MG63 (cell line): Measurements from ENCODE around the gene SPNS1. TPM values are rescaled to one million over a fixed set of nuclear protein-coding genes. Genes with fewer than 3 reads are reported as not detected.

Experiments
- DNase-seq: peaks from one replicate; pipeline ENCODE4 v3.0.0-alpha.2; 2020
- H3K27me3 ChIP-seq: fragments of 250-450 bp; sonication (Bioruptor Pico); 2 replicates; pipeline ENCODE4 v1.5.1; 2020; ENCODE audit warnings: mild to moderate bottlenecking, moderate library complexity
- H3K36me3 ChIP-seq: fragments of 250-450 bp; sonication (Bioruptor Pico); 2 replicates; pipeline ENCODE4 v1.5.1; 2020; ENCODE audit warnings: mild to moderate bottlenecking, moderate library complexity
- H3K4me3 ChIP-seq: fragments of 250-450 bp; sonication (Bioruptor Pico); 2 replicates; pipeline ENCODE4 v1.5.1; 2020; ENCODE audit warnings: mild to moderate bottlenecking, moderate library complexity
- H3K9me3 ChIP-seq: fragments of 250-450 bp; sonication (Bioruptor Pico); 2 replicates; pipeline ENCODE4 v1.5.1; 2020; ENCODE audit warnings: mild to moderate bottlenecking, moderate library complexity
- total RNA-seq: library from RNA; depleted of rRNA; stranded (reverse); fragments of >200 nt; shearing (Covaris generic); gene quantifications from 2 replicates; pipeline ENCODE4 v1.2.3, GENCODE V29; 2014; ENCODE audit warnings: low replicate concordance

The SPNS1 gene
- total RNA-seq, 1 experiment from 2014 or later = 37.5 TPM

- peak; percentile 79 for DNase-seq
- H3K27me3 ChIP-seq = no peaks in the 10 kb centered on the region
- H3K36me3 ChIP-seq = no peaks in the 10 kb centered on the region
- H3K9me3 ChIP-seq = no peaks in the 10 kb centered on the region
- H3K4me3 ChIP-seq = no peak overlapping the region
These were observed 33.4 kb downstream of the SPNS1 start for GRCh38 chr16:29007730-29008593.

GRCh38 chr16:29009050-29009837 is 34.7 kb downstream of the SPNS1 start:
- no peaks in the 10 kb centered on the region for H3K9me3 ChIP-seq
- no peaks in the 10 kb centered on the region for H3K27me3 ChIP-seq
- H3K36me3 ChIP-seq = no peaks in the 10 kb centered on the region
- no peak overlapping the region for H3K4me3 ChIP-seq
- DNase-seq = no peak

GRCh38 chr16:29009838-29010166 is 35.2 kb downstream of the SPNS1 start:
- DNase-seq = no peak
- H3K4me3 ChIP-seq = no peak overlapping the region
- H3K9me3 ChIP-seq = no peaks in the 10 kb centered on the region
- H3K27me3 ChIP-seq = no peaks in the 10 kb centered on the region
- H3K36me3 ChIP-seq = no peaks in the 10 kb centered on the region

GRCh38 chr16:29011112-29011511 is 36.5 kb downstream of the SPNS1 start:
- H3K9me3 ChIP-seq = no peaks in the 10 kb centered on the region
- H3K36me3 ChIP-seq = no peaks in the 10 kb centered on the region
- no peaks in the 10 kb centered on the region for H3K27me3 ChIP-seq
- DNase-seq = no peak
- no peak overlapping the region for H3K4me3 ChIP-seq

GRCh38 chr16:29011851-29012250 is 37.3 kb downstream of the SPNS1 start:
- H3K9me3 ChIP-seq = no peaks in the 10 kb centered on the region
- no peaks in the 10 kb centered on the region for H3K36me3 ChIP-seq
- DNase-seq = no peak
- no peaks in the 10 kb centered on the region for H3K27me3 ChIP-seq
- no peak overlapping the region for H3K4me3 ChIP-seq

GRCh38 chr16:29012913-29013553 is 38.5 kb downstream of the SPNS1 start:
- H3K27me3 ChIP-seq = no peaks in the 10 kb centered on the region
- no peak for DNase-seq
- H3K9me3 ChIP-seq = no peaks in the 10 kb centered on the region
- no peak overlapping the region for H3K4me3 ChIP-seq
- no peaks in the 10 kb centered on the region for H3K36me3 ChIP-seq

- no peaks in the 10 kb centered on the region for H3K27me3 ChIP-seq
- H3K9me3 ChIP-seq = no peaks in the 10 kb centered on the region
- no peak overlapping the region for H3K4me3 ChIP-seq
- DNase-seq = no peak
- H3K36me3 ChIP-seq = no peaks in the 10 kb centered on the region
These were observed 40.0 kb downstream of the SPNS1 start for GRCh38 chr16:29014561-29015069.

- H3K27me3 ChIP-seq = no peaks in the 10 kb centered on the region
- no peaks in the 10 kb centered on the region for H3K36me3 ChIP-seq
- no peaks in the 10 kb centered on the region for H3K9me3 ChIP-seq
- DNase-seq = no peak
- no peak overlapping the region for H3K4me3 ChIP-seq
These were observed 47.6 kb downstream of the SPNS1 start for GRCh38 chr16:29022196-29022595.

GRCh38 chr16:29023279-29024277 is 49.0 kb downstream of the SPNS1 start:
- Histone ChIP-seq H3K27me3 (no peaks in the 10 kb centered on the region), H3K4me3 (no peak overlapping the region), H3K9me3 (no peaks in the 10 kb centered on the region), H3K36me3 (no peaks in the 10 kb centered on the region)
- DNase-seq = peak; percentile 54

GRCh38 chr16:29024278-29024677 is 49.7 kb downstream of the SPNS1 start:
- no peak overlapping the region for H3K4me3 ChIP-seq
- no peaks in the 10 kb centered on the region for H3K36me3 ChIP-seq
- H3K27me3 ChIP-seq = no peaks in the 10 kb centered on the region
- no peak for DNase-seq
- H3K9me3 ChIP-seq = no peaks in the 10 kb centered on the region

- H3K9me3 ChIP-seq = no peaks in the 10 kb centered on the region
- DNase-seq = no peak
- no peaks in the 10 kb centered on the region for H3K27me3 ChIP-seq
- no peak overlapping the region for H3K4me3 ChIP-seq
- H3K36me3 ChIP-seq = no peaks in the 10 kb centered on the region
These were observed 50.6 kb downstream of the SPNS1 start for GRCh38 chr16:29025218-29025617.

- no peaks in the 10 kb centered on the region for H3K36me3 ChIP-seq
- H3K27me3 ChIP-seq = no peaks in the 10 kb centered on the region
- no peak for DNase-seq
- no peaks in the 10 kb centered on the region for H3K9me3 ChIP-seq
- no peak overlapping the region for H3K4me3 ChIP-seq
These were observed 51.2 kb downstream of the SPNS1 start for GRCh38 chr16:29025735-29026134.

- H3K9me3 ChIP-seq = no peaks in the 10 kb centered on the region
- no peaks in the 10 kb centered on the region for H3K27me3 ChIP-seq
- DNase-seq = no peak
- no peak overlapping the region for H3K4me3 ChIP-seq
- no peaks in the 10 kb centered on the region for H3K36me3 ChIP-seq
These were observed 54.0 kb downstream of the SPNS1 start for GRCh38 chr16:29028457-29029167.

- Histone ChIP-seq H3K4me3 (no peak overlapping the region), H3K27me3 (no peaks in the 10 kb centered on the region), H3K36me3 (no peaks in the 10 kb centered on the region), H3K9me3 (no peaks in the 10 kb centered on the region)
- DNase-seq = peak; percentile 91
These were observed 54.8 kb downstream of the SPNS1 start for GRCh38 chr16:29029168-29029994.
